Measurements from ENCODE around the gene TRIM41.

DNA sequence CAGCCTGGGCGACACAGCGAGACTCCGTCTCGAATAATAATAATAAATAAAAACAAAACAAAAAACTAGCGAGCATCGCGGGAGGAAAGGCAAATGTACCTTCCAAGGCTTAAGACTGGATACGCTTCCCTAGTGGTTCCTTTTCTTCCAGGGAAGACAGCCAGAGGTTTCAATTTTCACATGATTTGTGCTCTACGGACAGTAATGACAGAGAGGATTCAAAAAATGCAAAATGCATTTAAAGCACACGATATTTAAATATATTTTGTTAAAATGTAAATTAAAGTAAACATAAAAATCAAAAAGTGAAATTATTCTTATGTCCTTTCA, 4.3 kb upstream of the TRIM41 start:
- TF ChIP-seq, protein P1, sequence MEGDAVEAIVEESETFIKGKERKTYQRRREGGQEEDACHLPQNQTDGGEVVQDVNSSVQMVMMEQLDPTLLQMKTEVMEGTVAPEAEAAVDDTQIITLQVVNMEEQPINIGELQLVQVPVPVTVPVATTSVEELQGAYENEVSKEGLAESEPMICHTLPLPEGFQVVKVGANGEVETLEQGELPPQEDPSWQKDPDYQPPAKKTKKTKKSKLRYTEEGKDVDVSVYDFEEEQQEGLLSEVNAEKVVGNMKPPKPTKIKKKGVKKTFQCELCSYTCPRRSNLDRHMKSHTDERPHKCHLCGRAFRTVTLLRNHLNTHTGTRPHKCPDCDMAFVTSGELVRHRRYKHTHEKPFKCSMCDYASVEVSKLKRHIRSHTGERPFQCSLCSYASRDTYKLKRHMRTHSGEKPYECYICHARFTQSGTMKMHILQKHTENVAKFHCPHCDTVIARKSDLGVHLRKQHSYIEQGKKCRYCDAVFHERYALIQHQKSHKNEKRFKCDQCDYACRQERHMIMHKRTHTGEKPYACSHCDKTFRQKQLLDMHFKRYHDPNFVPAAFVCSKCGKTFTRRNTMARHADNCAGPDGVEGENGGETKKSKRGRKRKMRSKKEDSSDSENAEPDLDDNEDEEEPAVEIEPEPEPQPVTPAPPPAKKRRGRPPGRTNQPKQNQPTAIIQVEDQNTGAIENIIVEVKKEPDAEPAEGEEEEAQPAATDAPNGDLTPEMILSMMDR (tag by site-specific recombination; IDR thresholded peaks at IDR 0.05), result no peak
- TF ChIP-seq KLF9 (tag by site-specific recombination; IDR thresholded peaks at IDR 0.05; ENCODE audit: low read depth) (no peak), ZNF146 (tag by site-specific recombination; IDR thresholded peaks at IDR 0.05) (no peak), ZBTB20 (tag by site-specific recombination; IDR thresholded peaks at IDR 0.05) (no peak), ZNF561 (tag by site-specific recombination; IDR thresholded peaks at IDR 0.05; ENCODE audit: borderline replicate concordance) (no peak), ZNF121 (tag by site-specific recombination; IDR thresholded peaks at IDR 0.05) (no peak), ZNF274 (IDR thresholded peaks at IDR 0.05; ENCODE audit: low read length) (no peak), ZNF274 (tag by site-specific recombination; IDR thresholded peaks at IDR 0.05; ENCODE audit: borderline replicate concordance) (no peak), SCRT1 (tag by site-specific recombination; IDR thresholded peaks at IDR 0.05; ENCODE audit: borderline replicate concordance) (no peak), ZNF23 (tag by site-specific recombination; IDR thresholded peaks at IDR 0.05; ENCODE audit: borderline replicate concordance) (no peak), ZNF24 (tag by site-specific recombination; IDR thresholded peaks at IDR 0.05) (no peak)
- TF ChIP-seq, protein P2, sequence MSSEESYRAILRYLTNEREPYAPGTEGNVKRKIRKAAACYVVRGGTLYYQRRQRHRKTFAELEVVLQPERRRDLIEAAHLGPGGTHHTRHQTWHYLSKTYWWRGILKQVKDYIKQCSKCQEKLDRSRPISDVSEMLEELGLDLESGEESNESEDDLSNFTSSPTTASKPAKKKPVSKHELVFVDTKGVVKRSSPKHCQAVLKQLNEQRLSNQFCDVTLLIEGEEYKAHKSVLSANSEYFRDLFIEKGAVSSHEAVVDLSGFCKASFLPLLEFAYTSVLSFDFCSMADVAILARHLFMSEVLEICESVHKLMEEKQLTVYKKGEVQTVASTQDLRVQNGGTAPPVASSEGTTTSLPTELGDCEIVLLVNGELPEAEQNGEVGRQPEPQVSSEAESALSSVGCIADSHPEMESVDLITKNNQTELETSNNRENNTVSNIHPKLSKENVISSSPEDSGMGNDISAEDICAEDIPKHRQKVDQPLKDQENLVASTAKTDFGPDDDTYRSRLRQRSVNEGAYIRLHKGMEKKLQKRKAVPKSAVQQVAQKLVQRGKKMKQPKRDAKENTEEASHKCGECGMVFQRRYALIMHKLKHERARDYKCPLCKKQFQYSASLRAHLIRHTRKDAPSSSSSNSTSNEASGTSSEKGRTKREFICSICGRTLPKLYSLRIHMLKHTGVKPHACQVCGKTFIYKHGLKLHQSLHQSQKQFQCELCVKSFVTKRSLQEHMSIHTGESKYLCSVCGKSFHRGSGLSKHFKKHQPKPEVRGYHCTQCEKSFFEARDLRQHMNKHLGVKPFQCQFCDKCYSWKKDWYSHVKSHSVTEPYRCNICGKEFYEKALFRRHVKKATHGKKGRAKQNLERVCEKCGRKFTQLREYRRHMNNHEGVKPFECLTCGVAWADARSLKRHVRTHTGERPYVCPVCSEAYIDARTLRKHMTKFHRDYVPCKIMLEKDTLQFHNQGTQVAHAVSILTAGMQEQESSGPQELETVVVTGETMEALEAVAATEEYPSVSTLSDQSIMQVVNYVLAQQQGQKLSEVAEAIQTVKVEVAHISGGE (tag by site-specific recombination; conservative IDR thresholded peaks at IDR 0.05; ENCODE audit: low read depth), result no peak
